Measurements from ENCODE around the gene CD248. TPM values are rescaled to one million over a fixed set of nuclear protein-coding genes. Genes with fewer than 3 reads are reported as not detected.

Gene CD248
- total RNA-seq, 1 donor from 2014 or later: 12.3 TPM

GRCh38 chr11:66294626-66295620 lies 21.9 kb downstream of the CD248 start:
- TF ChIP-seq, protein P1, sequence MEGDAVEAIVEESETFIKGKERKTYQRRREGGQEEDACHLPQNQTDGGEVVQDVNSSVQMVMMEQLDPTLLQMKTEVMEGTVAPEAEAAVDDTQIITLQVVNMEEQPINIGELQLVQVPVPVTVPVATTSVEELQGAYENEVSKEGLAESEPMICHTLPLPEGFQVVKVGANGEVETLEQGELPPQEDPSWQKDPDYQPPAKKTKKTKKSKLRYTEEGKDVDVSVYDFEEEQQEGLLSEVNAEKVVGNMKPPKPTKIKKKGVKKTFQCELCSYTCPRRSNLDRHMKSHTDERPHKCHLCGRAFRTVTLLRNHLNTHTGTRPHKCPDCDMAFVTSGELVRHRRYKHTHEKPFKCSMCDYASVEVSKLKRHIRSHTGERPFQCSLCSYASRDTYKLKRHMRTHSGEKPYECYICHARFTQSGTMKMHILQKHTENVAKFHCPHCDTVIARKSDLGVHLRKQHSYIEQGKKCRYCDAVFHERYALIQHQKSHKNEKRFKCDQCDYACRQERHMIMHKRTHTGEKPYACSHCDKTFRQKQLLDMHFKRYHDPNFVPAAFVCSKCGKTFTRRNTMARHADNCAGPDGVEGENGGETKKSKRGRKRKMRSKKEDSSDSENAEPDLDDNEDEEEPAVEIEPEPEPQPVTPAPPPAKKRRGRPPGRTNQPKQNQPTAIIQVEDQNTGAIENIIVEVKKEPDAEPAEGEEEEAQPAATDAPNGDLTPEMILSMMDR (IDR thresholded peaks at IDR 0.05; ENCODE audit: borderline replicate concordance): no peak
- DNase-seq: no peak
- intact Hi-C loops (cut with micrococcal nuclease): no loop called here
- H3K27me3 ChIP-seq (ENCODE audit: low read depth): peaks cover 67% of the 10 kb centered on the region
- H3K9me3 ChIP-seq (replicated peaks): no peaks in the 10 kb centered on the region
- no peak overlapping the region for H3K27ac ChIP-seq (replicated peaks)
- H3K36me3 ChIP-seq: no peaks in the 10 kb centered on the region
- no peak overlapping the region for H3K4me3 ChIP-seq
- H3K4me1 ChIP-seq: peaks cover 13% of the 10 kb centered on the region

GRCh38 chr11:66293777-66294625 lies 22.8 kb downstream of the CD248 start:
- Histone ChIP-seq H3K4me1 (peaks cover 17% of the 10 kb centered on the region), H3K4me3 (no peak overlapping the region), H3K27me3 (ENCODE audit: low read depth) (peaks cover 67% of the 10 kb centered on the region), H3K9me3 (replicated peaks) (no peaks in the 10 kb centered on the region), H3K27ac (replicated peaks) (no peak overlapping the region), H3K36me3 (no peaks in the 10 kb centered on the region)
- intact Hi-C loops (cut with micrococcal nuclease): no loop called here
- TF ChIP-seq, protein P1 (IDR thresholded peaks at IDR 0.05; ENCODE audit: borderline replicate concordance): no peak
- no peak for DNase-seq

DNA sequence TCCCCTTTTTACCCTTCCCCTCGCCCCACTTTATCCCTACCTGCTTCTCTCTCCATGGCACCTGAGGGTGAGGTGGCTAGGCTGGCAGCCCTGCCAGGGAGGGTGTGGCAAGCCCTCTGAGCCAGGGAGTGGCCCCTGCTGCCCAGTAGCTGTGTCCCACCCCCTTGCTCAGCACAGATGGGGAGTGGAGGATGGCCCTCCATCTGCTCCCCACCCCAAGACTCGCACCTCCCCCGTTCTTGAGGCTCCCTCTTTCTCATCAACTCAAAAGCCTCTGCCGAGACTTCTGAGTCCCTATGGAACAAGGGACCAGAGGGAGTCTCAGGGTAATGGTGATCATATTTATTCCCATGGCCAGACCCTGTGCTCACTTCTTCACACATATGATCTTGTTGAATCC lies 23.5 kb downstream of the CD248 start:
- no peaks in the 10 kb centered on the region for H3K9me3 ChIP-seq (replicated peaks)
- DNase-seq: no peak
- no peak overlapping the region for H3K4me3 ChIP-seq
- peaks cover 22% of the 10 kb centered on the region for H3K4me1 ChIP-seq
- TF ChIP-seq, protein P1 (IDR thresholded peaks at IDR 0.05; ENCODE audit: borderline replicate concordance): no peak
- peaks cover 67% of the 10 kb centered on the region for H3K27me3 ChIP-seq (ENCODE audit: low read depth)
- no peaks in the 10 kb centered on the region for H3K36me3 ChIP-seq
- H3K27ac ChIP-seq (replicated peaks): no peak overlapping the region
- intact Hi-C loops (cut with micrococcal nuclease): no loop called here

GRCh38 chr11:66292543-66293332 lies 24.1 kb downstream of the CD248 start:
- intact Hi-C loops (cut with micrococcal nuclease): no loop called here
- no peak for DNase-seq
- TF ChIP-seq, protein P1 (IDR thresholded peaks at IDR 0.05; ENCODE audit: borderline replicate concordance): no peak
- H3K36me3 ChIP-seq: no peaks in the 10 kb centered on the region
- peak overlapping the region; percentile 60 for H3K4me3 ChIP-seq
- peaks cover 67% of the 10 kb centered on the region for H3K27me3 ChIP-seq (ENCODE audit: low read depth)
- H3K27ac ChIP-seq (replicated peaks): no peak overlapping the region
- peaks cover 28% of the 10 kb centered on the region for H3K4me1 ChIP-seq
- H3K9me3 ChIP-seq (replicated peaks): no peaks in the 10 kb centered on the region
